HCT116 (cell line): ENCODE results near the gene NIBAN1. TPM values are rescaled to one million over a fixed set of nuclear protein-coding genes. Genes with fewer than 3 reads are reported as not detected.

ENCODE experiments used
- ATAC-seq: fragments of 200-7000 bp; cut with Tn5 transposase; 2 replicates; pipeline ENCODE4 v1.9.1; 2020; ENCODE audit warnings: mild to moderate bottlenecking, moderate library complexity
- BruUV-seq: library from RNA; stranded (reverse); fragments of 400-500 nt; replicated peaks from 2 replicates; lab custom pipeline; 2021; lab: Mats Ljungman, UMichigan
- CTCF ChIA-PET: fragments of 300-600 bp; sonication (Branson Sonifier 250); formaldehyde crosslinking; loops from one replicate; lab custom pipeline; 2021; ENCODE audit warnings: antibody characterized with exemption; lab: Charles Lee
- POLR2A ChIA-PET: fragments of 300-600, 350-600 bp; sonication (Branson Sonifier 250); formaldehyde crosslinking; loops from one replicate; lab custom pipeline; 2021; ENCODE audit warnings: antibody characterized with exemption; lab: Charles Lee
- RAD21 ChIA-PET, 2 experiments: fragments of 300-600 bp; sonication (Branson Sonifier 250); formaldehyde crosslinking; loops; one replicate each; lab custom pipeline; 2023; ENCODE audit warnings: low total read pairs in 2 of 2; ENCODE audit not compliant: uncharacterized antibody in 2 of 2, unreplicated experiment in 2 of 2, low non-redundant PET in 1 of 2; lab: Charles Lee
- DNase-seq: peaks from one replicate; pipeline ENCODE4 v3.0.0-alpha.2; 2010; ENCODE audit warnings: low read depth, low spot score
- H2AFZ ChIP-seq: fragments of 200-600 bp; shearing (Covaris generic), sonication (generic); 2 replicates; pipeline ENCODE4 v1.6.1; 2017; ENCODE audit warnings: low read depth, mixed run types, mixed read lengths, antibody characterized with exemption, low read length; ENCODE audit not compliant: poor library complexity, severe bottlenecking
- H3K27ac ChIP-seq: 2 replicates; pipeline ENCODE4 v1.5.1; 2012; ENCODE audit warnings: low read depth, low read length
- H3K27me3 ChIP-seq: fragments of 200-600 bp; sonication (generic); 2 replicates; pipeline ENCODE4 v1.6.1; 2016; ENCODE audit warnings: mixed run types, low read length, mixed read lengths; ENCODE audit not compliant: insufficient read depth
- H3K36me3 ChIP-seq, 2 experiments: fragments of 200-500 bp in 1 of 2; fragments of 200-600 bp in 1 of 2; sonication (Bioruptor generic) in 1 of 2; sonication (generic) in 1 of 2; 2 replicates each; pipeline versions ENCODE4 v1.5.1 to v1.6.1; 2014 to 2016; ENCODE audit warnings: low read length in 2 of 2, inconsistent platforms in 1 of 2, mixed read lengths in 1 of 2, mixed run types in 1 of 2; ENCODE audit not compliant: insufficient read depth in 2 of 2, control insufficient read depth in 1 of 2
- H3K4me1 ChIP-seq, 2 experiments: fragments of 200-600 bp in 1 of 2; sonication (generic) in 1 of 2; 2 replicates each; pipeline versions ENCODE4 v1.5.1 to v1.6.1; 2012 to 2017; ENCODE audit warnings: low read length in 2 of 2, inconsistent platforms in 1 of 2, mild to moderate bottlenecking in 1 of 2, mixed read lengths in 1 of 2, mixed run types in 1 of 2, moderate library complexity in 1 of 2; ENCODE audit not compliant: insufficient read depth in 2 of 2, control insufficient read depth in 1 of 2
- H3K4me2 ChIP-seq: fragments of 200-600 bp; sonication (generic); 2 replicates; pipeline ENCODE4 v1.6.1; 2017; ENCODE audit warnings: mixed run types, low read length, mixed read lengths
- H3K4me3 ChIP-seq, 2 experiments: fragments of 200-600 bp in 1 of 2; sonication (generic) in 1 of 2; replicated peaks in 1 of 2; 2 replicates each; pipeline ENCODE4 v1.5.1; 2011 to 2016; ENCODE audit warnings: low read length in 2 of 2, control low read depth in 1 of 2, low read depth in 1 of 2, mild to moderate bottlenecking in 1 of 2, mixed read lengths in 1 of 2, mixed run types in 1 of 2
- H3K79me2 ChIP-seq: fragments of 200-600 bp; sonication (generic); 2 replicates; pipeline ENCODE4 v1.6.1; 2017; ENCODE audit warnings: mild to moderate bottlenecking, mixed run types, low read length, moderate library complexity, mixed read lengths; ENCODE audit not compliant: insufficient read depth
- H3K9ac ChIP-seq: fragments of 200-600 bp; sonication (generic); 2 replicates; pipeline ENCODE4 v1.6.1; 2016; ENCODE audit warnings: low read length, mixed read lengths
- H3K9me2 ChIP-seq: fragments of 200-600 bp; sonication (generic), shearing (Covaris generic); 2 replicates; pipeline ENCODE4 v1.6.1; 2017; ENCODE audit warnings: mixed run types, mild to moderate bottlenecking, moderate library complexity; ENCODE audit not compliant: insufficient read depth
- H3K9me3 ChIP-seq, 2 experiments: fragments of 200-500 bp in 1 of 2; fragments of 200-600 bp in 1 of 2; sonication (Bioruptor generic) in 1 of 2; sonication (generic) in 1 of 2; 2 replicates each; pipeline ENCODE4 v1.6.1; 2014 to 2017; ENCODE audit warnings: low read length in 2 of 2, mixed read lengths in 2 of 2, inconsistent platforms in 1 of 2, low read depth in 1 of 2, mild to moderate bottlenecking in 1 of 2, mixed run types in 1 of 2, moderate library complexity in 1 of 2; ENCODE audit not compliant: control insufficient read depth in 1 of 2, insufficient read depth in 1 of 2
- H4K20me1 ChIP-seq: fragments of 200-600 bp; sonication (generic), shearing (Covaris generic); 2 replicates; pipeline ENCODE4 v1.6.1; 2017; ENCODE audit warnings: mixed run types, mild to moderate bottlenecking, moderate library complexity; ENCODE audit not compliant: insufficient read depth
- CEBPB ChIP-seq: IDR thresholded peaks from 2 replicates; pipeline ENCODE4 v1.6.1; 2012; ENCODE audit warnings: low read depth
- CTCF ChIP-seq, 3 experiments: fragments of 200-600 bp in 1 of 3; sonication (generic) in 1 of 3; IDR thresholded peaks in 2 of 3; conservative IDR thresholded peaks in 1 of 3; 2 replicates each; pipeline ENCODE4 v1.5.1; 2012 to 2017; ENCODE audit warnings: low read depth in 2 of 3, low read length in 2 of 3, antibody characterized with exemption in 1 of 3, borderline replicate concordance in 1 of 3, control low read depth in 1 of 3, mild to moderate bottlenecking in 1 of 3, mixed read lengths in 1 of 3, mixed run types in 1 of 3, moderate library complexity in 1 of 3; ENCODE audit not compliant: insufficient read depth in 1 of 3
- EZH2 ChIP-seq: fragments of 200-600 bp; sonication (generic); IDR thresholded peaks from 2 replicates; pipeline ENCODE4 v1.6.1; 2017; ENCODE audit warnings: antibody characterized with exemption, mixed run types
- POLR2A ChIP-seq: IDR thresholded peaks from 2 replicates; pipeline ENCODE4 v1.7.0; 2011; ENCODE audit warnings: borderline replicate concordance; ENCODE audit not compliant: insufficient read depth, insufficient read length; ENCODE audit errors: extremely low read depth
- REST ChIP-seq: IDR thresholded peaks from 2 replicates; pipeline ENCODE4 v1.6.1; 2012; ENCODE audit warnings: low read depth
- SIN3A ChIP-seq: IDR thresholded peaks from 2 replicates; pipeline ENCODE4 v1.6.1; 2012; ENCODE audit warnings: low read depth
- SP1 ChIP-seq: IDR thresholded peaks from 2 replicates; pipeline ENCODE4 v1.6.1; 2012; ENCODE audit warnings: low read depth
- intact Hi-C: fragments of 100-400 bp; cut with micrococcal nuclease; formaldehyde crosslinking; loops from 2 replicates; pipeline ENCODE4 v1.10.0; 2022
- total RNA-seq: library from RNA; stranded (reverse); gene quantifications from one replicate; pipeline ENCODE4 v1.2.1, GENCODE V29; 2021; ENCODE audit not compliant: unreplicated experiment

Gene NIBAN1
- total RNA-seq, 1 experiment from 2014 or later = 10.3 TPM

GRCh38 chr1:184950227-184950626, 24.1 kb downstream of the NIBAN1 start:
- no TSS peak for BruUV-seq
- no peak overlapping the region for H3K4me2 ChIP-seq
- no peak overlapping the region for H2AFZ ChIP-seq
- intact Hi-C loops = no loop called here
- no peaks in the 10 kb centered on the region for H4K20me1 ChIP-seq
- no peak overlapping the region for H3K9ac ChIP-seq
- H3K36me3 ChIP-seq = no peaks in the 10 kb centered on the region
- no peaks in the 10 kb centered on the region for H3K27me3 ChIP-seq
- TF ChIP-seq REST (no peak), CEBPB (no peak), SP1 (no peak), SIN3A (no peak), EZH2 (no peak), CTCF (IDR thresholded peaks at IDR 0.05 in 2 of 3, conservative IDR thresholded peaks at IDR 0.05 in 1 of 3; ENCODE audit: borderline replicate concordance in 1 of 3, insufficient read depth in 1 of 3, low read depth in 2 of 3, low read length in 2 of 3) (no peak), POLR2A (no peak)
- H3K9me2 ChIP-seq = no peaks in the 10 kb centered on the region
- CTCF ChIA-PET = no interaction called here
- no peak overlapping the region for H3K4me3 ChIP-seq
- H3K4me1 ChIP-seq = peaks cover 0 to 3% of the 10 kb centered on the region in 2 experiments; a peak in 1 of 4 replicates
- RAD21 ChIA-PET = no interaction called here
- H3K79me2 ChIP-seq = no peaks in the 10 kb centered on the region
- DNase-seq = no peak
- no peak overlapping the region for H3K27ac ChIP-seq
- H3K9me3 ChIP-seq = no peaks in the 10 kb centered on the region
- ATAC-seq = no peak
- POLR2A ChIA-PET = no interaction called here
